NK-92 (cell line): ENCODE measurements around the gene MASP1.

Source experiments
- DNase-seq: peaks from one replicate; lab custom pipeline; 2025; ENCODE audit not compliant: unreplicated experiment; lab: John Stamatoyannopoulos, UW

MASP1 gene

GRCh38 chr3:187196573-187197334 is 94.8 kb downstream of the MASP1 start:
- DNase-seq = no peak

DNA sequence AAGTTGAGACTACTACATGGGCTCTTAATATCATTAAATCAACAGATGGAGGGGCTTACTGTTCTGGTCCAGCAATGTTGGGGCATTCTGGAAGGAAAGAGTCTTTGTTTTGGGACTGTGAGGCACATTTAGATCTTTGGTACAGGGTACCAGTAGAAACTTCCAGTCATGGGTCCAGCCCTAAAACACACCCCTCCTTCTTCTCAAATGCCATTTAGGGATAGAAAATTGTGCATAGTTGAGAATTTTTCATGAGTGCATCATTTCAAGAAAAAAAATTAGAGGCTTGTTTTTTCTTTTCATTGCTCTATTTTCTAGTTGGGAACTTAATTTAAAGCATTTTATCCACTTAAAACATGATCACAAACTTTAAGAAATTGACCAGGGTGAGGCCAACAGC is 98.4 kb downstream of the MASP1 start:
- no peak for DNase-seq

GRCh38 chr3:187191271-187191670 is 100.3 kb downstream of the MASP1 start:
- no peak for DNase-seq

DNA sequence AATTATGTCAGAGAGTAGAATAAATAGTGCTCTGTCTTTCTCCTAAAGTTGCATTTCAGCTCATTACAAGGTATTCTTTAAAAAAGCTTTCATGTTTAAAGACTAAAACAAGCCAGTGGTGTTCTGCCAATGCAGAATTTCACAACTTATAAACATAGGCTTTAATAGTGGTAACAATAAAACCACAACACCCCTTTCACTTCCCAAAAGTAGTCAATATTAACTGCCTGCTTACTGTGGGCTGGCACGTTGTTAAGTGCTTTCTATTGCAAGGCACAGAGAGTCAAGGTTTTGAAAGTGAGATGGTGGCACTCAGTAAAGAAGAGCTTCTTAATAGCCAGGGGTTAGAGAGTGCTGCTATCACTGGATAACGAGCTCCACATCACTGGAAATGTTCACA is 102.6 kb downstream of the MASP1 start:
- no peak for DNase-seq

DNA sequence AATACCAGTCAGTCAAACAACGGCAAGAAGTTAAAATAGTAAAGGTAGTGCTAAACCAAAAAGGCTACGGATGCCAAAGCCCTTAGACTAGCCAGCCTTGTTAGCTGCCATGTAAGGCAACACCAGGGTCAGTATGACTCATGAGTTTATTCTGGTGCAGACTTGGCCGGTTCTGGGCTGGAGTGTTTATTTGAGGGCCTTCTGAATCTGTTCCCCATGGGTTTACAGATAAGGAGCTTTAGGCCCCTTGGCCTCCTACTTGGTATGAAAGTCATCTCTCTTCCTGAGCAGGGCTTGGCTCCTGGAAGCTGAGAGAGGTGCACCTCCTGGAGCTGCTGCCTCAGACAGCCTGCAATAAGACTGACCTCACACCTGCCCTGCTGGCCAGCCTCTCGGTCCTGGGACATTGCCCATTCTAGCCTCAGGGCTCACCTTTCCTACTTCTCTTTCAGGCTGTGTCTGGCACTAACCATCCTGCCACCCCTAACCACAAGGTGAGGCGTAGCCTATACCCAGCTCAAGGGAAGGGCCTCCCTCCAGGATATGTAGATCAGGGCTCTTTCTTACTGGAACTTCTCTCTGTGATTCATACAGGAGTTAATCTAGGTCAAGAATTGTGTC is 104.6 kb downstream of the MASP1 start:
- no peak for DNase-seq

DNA sequence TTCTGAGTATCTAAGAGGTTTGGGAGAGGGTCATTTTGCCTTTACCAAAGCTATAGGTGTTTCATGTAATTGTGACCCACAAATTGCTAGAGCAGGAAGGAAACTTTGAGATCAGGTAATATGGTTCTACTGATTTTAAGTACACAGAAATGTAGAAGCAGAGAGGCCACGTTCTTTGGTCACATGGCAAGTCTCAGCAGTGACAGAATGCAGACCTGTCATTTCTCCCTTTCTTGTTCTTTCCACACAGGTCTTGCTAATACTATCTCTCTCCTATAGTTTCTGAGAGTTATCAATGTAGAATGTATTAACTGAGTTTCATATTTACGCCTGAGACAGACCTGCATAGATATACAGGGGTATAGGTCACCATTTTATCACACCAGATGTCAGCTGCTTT is 105.2 kb downstream of the MASP1 start:
- no peak for DNase-seq

DNA sequence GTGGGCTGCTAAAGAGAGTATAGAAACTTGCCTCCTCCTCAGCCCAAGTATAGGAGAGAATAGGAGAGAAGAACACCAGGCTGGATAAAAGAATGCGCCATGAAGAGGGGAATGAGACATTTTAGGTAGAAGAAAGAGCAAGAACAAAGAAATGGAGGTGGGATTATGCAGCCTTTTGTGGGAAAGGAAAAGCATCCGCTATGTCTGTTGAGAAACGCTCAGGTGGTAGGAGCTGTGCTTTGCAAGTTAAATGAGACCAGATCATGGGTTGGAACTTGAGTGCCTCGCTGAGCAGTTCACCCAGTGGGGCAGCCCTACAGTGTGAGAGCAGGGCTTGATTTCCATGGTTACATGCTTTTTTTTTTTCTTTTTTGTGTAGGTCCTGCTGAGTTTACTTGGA is 105.8 kb downstream of the MASP1 start:
- no peak for DNase-seq
